ENCODE measurements around the gene TRPM2. TPM values are rescaled to one million over a fixed set of nuclear protein-coding genes. Genes with fewer than 3 reads are reported as not detected.

The TRPM2 gene
- total and polyA plus RNA-seq, 2 of the 13 experiments (the other 11 are each of a cell fraction or from before 2014, with no cell fraction given): 0.07 to 0.20 TPM

DNA sequence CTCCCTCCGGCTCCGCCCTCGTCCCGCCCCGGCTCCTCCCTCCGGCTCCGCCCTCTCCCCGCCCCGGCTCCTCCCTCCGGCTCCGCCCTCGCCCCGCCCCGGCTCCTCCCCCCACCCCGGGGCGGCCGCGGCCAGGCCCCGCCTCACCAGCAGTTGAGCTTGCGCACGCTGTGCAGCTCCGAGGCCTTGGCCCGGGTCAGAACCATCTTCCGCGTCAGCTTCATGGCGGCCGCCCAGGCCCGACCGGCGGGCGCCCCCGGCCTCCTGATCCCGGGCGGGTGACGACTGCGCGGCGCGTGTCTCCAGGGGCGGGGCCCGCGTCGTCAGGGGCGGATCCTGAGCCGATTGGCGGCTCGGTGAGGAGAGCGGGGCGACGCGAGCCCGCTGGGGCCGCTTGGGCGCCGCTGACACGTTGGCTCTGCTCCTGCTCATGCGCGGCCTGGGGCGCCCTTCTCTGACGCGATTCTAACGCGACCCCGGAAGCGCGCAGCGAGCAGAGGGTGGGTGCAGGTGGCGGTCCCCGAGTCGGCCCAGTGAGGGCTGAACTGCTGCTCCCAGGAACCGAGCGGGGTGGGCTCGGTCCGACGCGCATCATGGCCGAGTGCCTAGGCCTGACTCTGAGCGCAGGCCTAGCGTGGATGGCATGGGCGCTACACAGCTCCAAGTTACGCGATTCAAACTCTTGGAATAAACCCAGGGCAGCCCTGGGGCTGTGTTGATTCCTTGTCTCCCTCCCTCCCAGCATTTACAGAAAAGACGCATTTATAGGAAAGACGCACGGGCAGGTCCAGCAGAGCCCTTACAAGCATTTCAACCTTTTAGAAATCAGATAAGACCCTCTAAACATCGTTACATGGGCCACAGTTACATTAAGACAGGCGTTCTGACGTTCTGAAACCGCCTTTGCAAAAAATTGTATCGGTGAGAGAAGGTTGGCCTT is 14.2 kb upstream of the TRPM2 start, which contains the start of gene CFAP410 (continued):
- TF ChIP-seq, protein P1, sequence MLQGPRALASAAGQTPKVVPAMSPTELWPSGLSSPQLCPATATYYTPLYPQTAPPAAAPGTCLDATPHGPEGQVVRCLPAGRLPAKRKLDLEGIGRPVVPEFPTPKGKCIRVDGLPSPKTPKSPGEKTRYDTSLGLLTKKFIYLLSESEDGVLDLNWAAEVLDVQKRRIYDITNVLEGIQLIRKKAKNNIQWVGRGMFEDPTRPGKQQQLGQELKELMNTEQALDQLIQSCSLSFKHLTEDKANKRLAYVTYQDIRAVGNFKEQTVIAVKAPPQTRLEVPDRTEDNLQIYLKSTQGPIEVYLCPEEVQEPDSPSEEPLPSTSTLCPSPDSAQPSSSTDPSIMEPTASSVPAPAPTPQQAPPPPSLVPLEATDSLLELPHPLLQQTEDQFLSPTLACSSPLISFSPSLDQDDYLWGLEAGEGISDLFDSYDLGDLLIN (CRISPR knock-in tag; IDR thresholded peaks at IDR 0.05; ENCODE audit: borderline replicate concordance): peak; percentile 82
- TF ChIP-seq ZNF749 (CRISPR knock-in tag; IDR thresholded peaks at IDR 0.05; ENCODE audit: borderline replicate concordance) (no peak; the same call in 1 of the 2 replicates), ZNF407 (CRISPR knock-in tag; IDR thresholded peaks at IDR 0.05; ENCODE audit: not compliant biosample characterization) (peak; percentile 85), PRPF4 (IDR thresholded peaks at IDR 0.05; ENCODE audit: low read depth, low read length, poor library complexity, severe bottlenecking) (no peak), RXRB (CRISPR knock-in tag; IDR thresholded peaks at IDR 0.05; ENCODE audit: borderline replicate concordance) (peak; percentile 46; the same call in 1 of the 2 replicates), PREB (CRISPR knock-in tag; IDR thresholded peaks at IDR 0.05) (no peak), MIER2 (CRISPR knock-in tag; IDR thresholded peaks at IDR 0.05) (peak; percentile 31; the same call in 1 of the 2 replicates), THRA (CRISPR knock-in tag; IDR thresholded peaks at IDR 0.05; ENCODE audit: borderline replicate concordance) (peak; percentile 36; the same call in 1 of the 2 replicates), TAF1 (CRISPR knock-in tag; IDR thresholded peaks at IDR 0.05) (peak; percentile 96), EHMT2 (IDR thresholded peaks at IDR 0.05; ENCODE audit: borderline replicate concordance, low read depth, low read length) (no peak), AHR (CRISPR knock-in tag; IDR thresholded peaks at IDR 0.05) (peak; percentile 57; the same call in 1 of the 2 replicates), ZBTB38 (CRISPR knock-in tag; IDR thresholded peaks at IDR 0.05) (peak; percentile 86)
- TF ChIP-seq, protein P2, sequence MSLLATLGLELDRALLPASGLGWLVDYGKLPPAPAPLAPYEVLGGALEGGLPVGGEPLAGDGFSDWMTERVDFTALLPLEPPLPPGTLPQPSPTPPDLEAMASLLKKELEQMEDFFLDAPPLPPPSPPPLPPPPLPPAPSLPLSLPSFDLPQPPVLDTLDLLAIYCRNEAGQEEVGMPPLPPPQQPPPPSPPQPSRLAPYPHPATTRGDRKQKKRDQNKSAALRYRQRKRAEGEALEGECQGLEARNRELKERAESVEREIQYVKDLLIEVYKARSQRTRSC (CRISPR knock-in tag; IDR thresholded peaks at IDR 0.05; ENCODE audit: low read depth): no peak

Measured in HepG2 (cell line).